Activated naive CD8-positive, alpha-beta T cell treated with anti-CD3 and anti-CD28 coated beads, Interleukin-2, amount 50 U/mL, for 24 hours (primary cell): Measurements from ENCODE around the gene ACVR1.
A peak's percentile ranks its signal among the peaks of the same experiment; 100 is the strongest.
"Not testable (repeated sequence)": the region's sequence is repeated elsewhere in the genome, so short reads cannot be mapped to it uniquely, and the experiment has no call there.

Experiments
- ATAC-seq: fragments of 150-1000 bp; cut with Tn5 transposase; one replicate; pipeline ENCODE4 v1.10.0; 2021
- DNase-seq: peaks from one replicate; pipeline ENCODE4 v3.0.0; 2021
- H3K27ac Mint-ChIP-seq: one replicate; pipeline ENCODE4 v1.8.0; 2021; ENCODE audit warnings: mild to moderate bottlenecking, mixed read lengths
- H3K27me3 Mint-ChIP-seq: one replicate; pipeline ENCODE4 v1.8.0; 2021; ENCODE audit warnings: mixed read lengths
- H3K36me3 Mint-ChIP-seq: one replicate; pipeline ENCODE4 v1.8.0; 2021; ENCODE audit warnings: low read depth, mixed read lengths
- H3K4me1 Mint-ChIP-seq: one replicate; pipeline ENCODE4 v1.8.0; 2021; ENCODE audit warnings: mixed read lengths
- H3K4me3 Mint-ChIP-seq: one replicate; pipeline ENCODE4 v1.8.0; 2021; ENCODE audit warnings: mild to moderate bottlenecking, moderate library complexity, mixed read lengths
- H3K9me3 Mint-ChIP-seq: one replicate; pipeline ENCODE4 v1.8.0; 2021; ENCODE audit warnings: mixed read lengths

The ACVR1 gene

GRCh38 chr2:157900684-157901083 lies 24.6 kb upstream of the ACVR1 start:
- Mint-ChIP-seq H3K4me1 (peaks cover 63% of the 10 kb centered on the region), H3K4me3 (no peak overlapping the region), H3K27me3 (no peaks in the 10 kb centered on the region), H3K9me3 (peaks cover 3% of the 10 kb centered on the region), H3K36me3 (no peaks in the 10 kb centered on the region), H3K27ac (peak overlapping the region; percentile 99)
- ATAC-seq, result no peak
- no peak for DNase-seq

GRCh38 chr2:157900203-157900602 lies 24.1 kb upstream of the ACVR1 start:
- DNase-seq, result no peak
- peak overlapping the region; percentile 99 for H3K27ac Mint-ChIP-seq

GRCh38 chr2:157899125-157899839 lies 23.2 kb upstream of the ACVR1 start:
- Mint-ChIP-seq H3K9me3 (peaks cover 3% of the 10 kb centered on the region), H3K27me3 (no peaks in the 10 kb centered on the region), H3K4me1 (peaks cover 75% of the 10 kb centered on the region), H3K4me3 (peak overlapping the region; percentile 84), H3K27ac (peak overlapping the region; percentile 99), H3K36me3 (no peaks in the 10 kb centered on the region)
- ATAC-seq (peak; percentile 48), DNase-seq (no peak)

More at GRCh38 chr2:157900203-157900602, 24.1 kb upstream of the ACVR1 start:
- H3K27me3 Mint-ChIP-seq, result no peaks in the 10 kb centered on the region
- no peaks in the 10 kb centered on the region for H3K36me3 Mint-ChIP-seq
- H3K4me3 Mint-ChIP-seq, result no peak overlapping the region
- ATAC-seq, result no peak
- peaks cover 3% of the 10 kb centered on the region for H3K9me3 Mint-ChIP-seq
- H3K4me1 Mint-ChIP-seq, result peaks cover 67% of the 10 kb centered on the region

DNA sequence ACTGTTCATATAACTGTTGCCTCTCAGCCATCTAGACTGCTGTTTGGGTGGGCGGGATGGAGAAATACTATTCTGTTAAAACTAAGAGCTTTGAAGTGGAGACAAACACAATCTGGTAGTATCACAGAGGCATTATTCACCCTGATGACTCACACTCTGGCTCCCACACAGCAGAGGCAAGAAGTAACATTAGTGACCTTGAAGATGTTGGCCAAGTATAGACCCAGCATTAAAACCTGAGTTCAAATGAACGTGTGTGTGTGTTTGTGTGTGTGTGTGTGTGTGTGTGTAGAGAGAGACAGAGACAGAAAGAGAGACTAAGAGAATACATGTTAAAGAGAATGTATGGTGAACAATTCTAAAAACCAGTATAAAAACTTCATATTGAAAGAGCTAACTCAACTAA lies 22.5 kb upstream of the ACVR1 start:
- DNase-seq (peak; percentile 64), ATAC-seq (peak; percentile 82)
- H3K4me3 Mint-ChIP-seq, result peak overlapping the region; percentile 84

DNA sequence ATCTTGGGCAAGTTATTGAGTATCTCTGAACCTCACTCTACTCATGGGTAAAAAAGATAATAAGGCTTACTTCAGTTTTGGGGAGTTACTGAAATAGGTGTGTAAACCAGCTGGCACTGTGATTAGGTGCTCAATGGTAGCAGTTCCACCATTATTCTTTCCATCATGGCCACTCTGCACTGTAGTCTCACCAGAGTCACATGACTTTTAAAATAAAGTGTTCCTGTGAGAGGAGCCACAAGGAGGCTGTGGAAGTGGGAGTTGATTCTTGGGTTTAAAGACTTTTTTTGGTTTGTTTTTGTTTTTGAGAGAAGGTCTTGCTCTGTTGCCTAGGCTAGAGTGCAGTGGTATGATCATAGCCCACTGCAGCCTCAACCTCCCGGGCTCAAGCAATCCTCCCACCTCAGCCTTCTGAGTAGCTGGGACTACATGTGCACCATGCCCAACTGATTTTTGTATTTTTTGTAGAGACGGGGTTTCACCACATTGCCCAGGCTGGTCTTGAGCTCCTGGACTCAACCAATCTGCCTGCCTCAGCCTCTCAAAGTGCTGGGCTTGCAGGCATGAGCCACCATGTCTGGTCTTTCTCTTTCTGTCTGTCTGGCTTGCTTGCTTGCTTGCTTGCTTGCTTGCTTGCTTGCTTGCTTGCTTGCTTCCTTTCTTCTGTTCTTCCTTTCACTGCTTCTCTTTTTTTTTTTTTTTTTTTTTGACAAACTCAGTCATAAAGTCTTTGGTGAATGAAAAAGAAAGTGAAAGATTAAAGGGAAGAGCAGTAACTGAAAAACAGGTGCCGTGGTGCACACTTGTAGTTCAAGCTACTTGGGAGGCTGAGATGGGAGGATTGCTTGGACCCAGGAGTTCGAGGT lies 21.2 kb upstream of the ACVR1 start:
- H3K27me3 Mint-ChIP-seq, result no peaks in the 10 kb centered on the region
- DNase-seq (no peak), ATAC-seq (peak; percentile 16)
- H3K9me3 Mint-ChIP-seq, result peaks cover 3% of the 10 kb centered on the region
- peak overlapping the region; percentile 99 for H3K27ac Mint-ChIP-seq
- H3K4me1 Mint-ChIP-seq, result peaks cover 86% of the 10 kb centered on the region
- peak overlapping the region; percentile 84 for H3K4me3 Mint-ChIP-seq
- H3K36me3 Mint-ChIP-seq, result no peaks in the 10 kb centered on the region

More for the DNA sequence above, 22.5 kb upstream of the ACVR1 start:
- Mint-ChIP-seq H3K4me1 (peaks cover 82% of the 10 kb centered on the region), H3K27ac (peak overlapping the region; percentile 99), H3K27me3 (no peaks in the 10 kb centered on the region), H3K36me3 (no peaks in the 10 kb centered on the region), H3K9me3 (peaks cover 3% of the 10 kb centered on the region)

- Mint-ChIP-seq H3K27me3 (no peaks in the 10 kb centered on the region), H3K36me3 (no peaks in the 10 kb centered on the region), H3K4me1 (peaks cover 92% of the 10 kb centered on the region), H3K4me3 (no peak overlapping the region), H3K9me3 (peaks cover 3% of the 10 kb centered on the region), H3K27ac (peak overlapping the region; percentile 61)
- ATAC-seq (peak; percentile 48), DNase-seq (no peak)
Observed at GRCh38 chr2:157895531-157895930, 19.4 kb upstream of the ACVR1 start.

DNA sequence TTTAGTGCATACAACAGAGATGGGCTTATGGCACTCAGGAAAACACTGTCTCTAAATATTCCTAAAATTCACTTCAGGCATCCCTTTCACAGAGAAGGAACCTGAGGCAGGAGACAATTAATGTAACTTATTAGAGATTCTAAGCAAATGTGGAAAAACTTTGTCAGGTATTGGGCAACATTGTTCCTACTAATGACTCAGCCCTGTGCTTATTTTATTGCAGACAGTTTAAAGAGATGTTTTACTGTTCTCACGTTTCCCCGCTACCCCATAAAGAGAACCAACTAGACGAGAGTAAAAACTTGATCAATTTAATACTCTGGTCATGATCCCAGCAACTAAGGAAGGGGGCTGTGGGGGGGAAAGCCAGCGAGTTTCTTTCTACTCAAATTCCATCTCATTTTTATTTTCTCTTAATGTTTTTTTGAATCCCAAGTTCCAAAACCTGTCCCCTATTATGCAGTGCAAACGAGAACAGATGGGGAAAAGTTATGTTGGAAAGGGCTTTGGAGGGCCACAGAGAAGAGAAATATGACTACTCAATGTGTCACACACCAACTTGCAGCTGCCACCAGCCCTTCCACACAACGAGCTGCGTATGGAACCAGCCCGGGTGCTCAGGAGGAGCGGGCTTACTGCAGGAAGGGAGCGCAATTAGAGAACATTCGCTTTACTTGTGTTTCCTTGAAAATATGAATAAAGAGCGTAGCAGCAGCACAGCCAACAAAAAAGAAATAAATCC lies 18.7 kb upstream of the ACVR1 start:
- Mint-ChIP-seq H3K36me3 (no peaks in the 10 kb centered on the region), H3K4me1 (peaks cover 89% of the 10 kb centered on the region), H3K27me3 (no peaks in the 10 kb centered on the region), H3K27ac (peak overlapping the region; percentile 82), H3K9me3 (peaks cover 3% of the 10 kb centered on the region), H3K4me3 (peak overlapping the region; percentile 22)
- ATAC-seq, result no peak
- no peak for DNase-seq

- H3K9me3 Mint-ChIP-seq, result peaks cover 3% of the 10 kb centered on the region
- ATAC-seq (no peak), DNase-seq (no peak)
- H3K4me3 Mint-ChIP-seq, result no peak overlapping the region
- H3K4me1 Mint-ChIP-seq, result peaks cover 76% of the 10 kb centered on the region
- H3K36me3 Mint-ChIP-seq, result no peaks in the 10 kb centered on the region
- H3K27ac Mint-ChIP-seq, result no peak overlapping the region
- H3K27me3 Mint-ChIP-seq, result no peaks in the 10 kb centered on the region
Observed at GRCh38 chr2:157893611-157894010, 17.5 kb upstream of the ACVR1 start.

- Mint-ChIP-seq H3K9me3 (no peaks in the 10 kb centered on the region), H3K27ac (peak overlapping the region; percentile 59), H3K4me3 (no peak overlapping the region), H3K27me3 (no peaks in the 10 kb centered on the region), H3K4me1 (peaks cover 63% of the 10 kb centered on the region), H3K36me3 (no peaks in the 10 kb centered on the region)
- ATAC-seq (no peak), DNase-seq (no peak)
Observed at GRCh38 chr2:157891643-157892041, 15.5 kb upstream of the ACVR1 start.

GRCh38 chr2:157890969-157891642 lies 15.0 kb upstream of the ACVR1 start:
- H3K27ac Mint-ChIP-seq, result peak overlapping the region; percentile 59
- H3K4me3 Mint-ChIP-seq, result no peak overlapping the region

GRCh38 chr2:157887946-157888345 lies 11.8 kb upstream of the ACVR1 start:
- ATAC-seq (no peak), DNase-seq (no peak)
- Mint-ChIP-seq H3K4me1 (peaks cover 32% of the 10 kb centered on the region), H3K27me3 (peaks cover 2% of the 10 kb centered on the region), H3K27ac (no peak overlapping the region), H3K9me3 (no peaks in the 10 kb centered on the region), H3K4me3 (no peak overlapping the region), H3K36me3 (no peaks in the 10 kb centered on the region)

More at GRCh38 chr2:157890969-157891642, 15.0 kb upstream of the ACVR1 start:
- peaks cover 58% of the 10 kb centered on the region for H3K4me1 Mint-ChIP-seq
- DNase-seq, result no peak
- H3K36me3 Mint-ChIP-seq, result no peaks in the 10 kb centered on the region
- H3K27me3 Mint-ChIP-seq, result no peaks in the 10 kb centered on the region
- ATAC-seq, result no peak
- H3K9me3 Mint-ChIP-seq, result no peaks in the 10 kb centered on the region

GRCh38 chr2:157884533-157884932 lies 8.4 kb upstream of the ACVR1 start:
- not testable (repeated sequence) for ATAC-seq, DNase-seq, H3K4me3 Mint-ChIP-seq, H3K27me3 Mint-ChIP-seq, H3K27ac Mint-ChIP-seq, H3K36me3 Mint-ChIP-seq, H3K4me1 Mint-ChIP-seq, H3K9me3 Mint-ChIP-seq

DNA sequence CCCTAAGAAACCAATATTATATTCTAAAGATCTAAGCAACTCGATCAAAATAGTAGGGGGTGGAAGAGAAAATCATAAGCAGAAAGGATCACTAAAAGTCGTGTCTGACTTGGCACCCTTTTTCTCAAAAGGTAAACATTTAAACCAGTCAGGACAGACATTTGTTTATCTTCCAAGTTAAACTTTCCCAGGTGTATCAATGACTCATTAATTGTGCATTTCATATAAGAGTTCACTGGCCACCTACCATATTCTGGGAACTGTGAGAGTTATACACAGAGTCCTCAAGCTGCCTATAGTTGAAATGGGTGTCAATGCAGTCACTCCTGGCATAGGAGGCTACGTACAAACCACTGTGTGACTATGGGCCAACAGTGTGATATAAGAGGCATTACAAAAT lies 4.8 kb upstream of the ACVR1 start:
- Mint-ChIP-seq H3K27me3 (peaks cover 2% of the 10 kb centered on the region), H3K9me3 (no peaks in the 10 kb centered on the region), H3K4me3 (no peak overlapping the region), H3K36me3 (no peaks in the 10 kb centered on the region), H3K27ac (no peak overlapping the region), H3K4me1 (peaks cover 15% of the 10 kb centered on the region)
- no peak for DNase-seq
- no peak for ATAC-seq

GRCh38 chr2:157877761-157878400 lies 1.8 kb upstream of the ACVR1 start:
- DNase-seq, result no peak
- Mint-ChIP-seq H3K4me1 (peaks cover 39% of the 10 kb centered on the region), H3K36me3 (no peaks in the 10 kb centered on the region), H3K27me3 (no peaks in the 10 kb centered on the region), H3K4me3 (peak overlapping the region; percentile 75), H3K9me3 (no peaks in the 10 kb centered on the region), H3K27ac (no peak overlapping the region)
- no peak for ATAC-seq
